Bronchial epithelial cell (primary cell): ENCODE measurements around the gene TRIM66. TPM values are rescaled to one million over a fixed set of nuclear protein-coding genes. Genes with fewer than 3 reads are reported as not detected.

Source experiments
- DNase-seq: peaks from one replicate; pipeline ENCODE4 v3.0.0-alpha.2; 2010; ENCODE audit warnings: low read depth
- FAIRE-seq: peaks from 2 replicates; lab custom pipeline; 2011; peaks lifted over from hg19 to GRCh38; lab: Jason Lieb, UNC
- H3K27me3 ChIP-seq: 2 replicates; pipeline ENCODE4 v1.5.1; 2011; ENCODE audit warnings: low read length; ENCODE audit not compliant: control insufficient read depth, insufficient read depth
- H3K36me3 ChIP-seq: 2 replicates; pipeline ENCODE4 v1.5.1; 2011; ENCODE audit warnings: low read length; ENCODE audit not compliant: control insufficient read depth, insufficient read depth
- H3K4me3 ChIP-seq: 2 replicates; pipeline ENCODE4 v1.5.1; 2011; ENCODE audit warnings: mild to moderate bottlenecking, low read depth, low read length, control low read depth
- total RNA-seq: library from RNA; depleted of rRNA; stranded (reverse); fragments of >200 nt; gene quantifications from 2 replicates; pipeline ENCODE4 v1.2.1, GENCODE V29; 2014
- TF ChIP-seq, protein P1 (sequence below): IDR thresholded peaks from 2 replicates; pipeline ENCODE4 v1.5.1; 2011; ENCODE audit warnings: mild to moderate bottlenecking, moderate library complexity, low read length, control low read depth, inconsistent platforms; ENCODE audit not compliant: insufficient read depth, severe bottlenecking

The TRIM66 gene
- total RNA-seq, 1 donor from 2014 or later, result 4.2 TPM

DNA sequence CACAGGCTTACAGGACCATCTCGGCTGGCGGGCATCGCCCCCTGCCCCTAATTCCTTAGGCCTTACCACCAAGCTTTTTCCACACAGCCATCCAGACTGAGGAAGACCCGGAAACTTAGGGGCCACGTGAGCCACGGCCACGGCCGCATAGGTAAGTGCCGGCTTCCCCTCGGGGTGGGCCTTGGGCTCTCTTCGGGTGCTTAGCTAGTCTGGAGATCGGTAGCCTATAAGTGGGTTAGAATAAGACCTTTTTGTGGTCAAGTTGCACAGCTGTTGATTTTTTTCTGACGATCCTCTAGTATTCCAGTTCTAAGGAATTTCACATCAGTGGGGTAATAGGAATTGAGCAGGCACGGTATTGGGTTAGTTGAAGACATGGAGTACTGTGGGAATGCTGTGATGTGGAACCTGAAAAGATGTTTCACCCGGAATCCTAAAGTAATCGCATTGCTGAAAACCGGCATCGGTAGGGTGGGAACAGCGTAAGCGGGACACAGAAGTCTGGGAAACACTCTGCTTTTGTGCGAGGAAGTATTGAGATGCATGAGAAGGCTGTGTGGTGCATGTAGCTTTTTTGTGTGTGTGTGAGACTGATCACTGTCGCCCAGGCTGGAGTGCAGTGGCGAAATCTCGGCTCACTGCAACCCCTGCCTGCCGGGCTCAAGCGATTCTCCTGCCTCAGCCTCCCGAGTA is 796 bp upstream of the TRIM66 start:
- TF ChIP-seq, protein P1, sequence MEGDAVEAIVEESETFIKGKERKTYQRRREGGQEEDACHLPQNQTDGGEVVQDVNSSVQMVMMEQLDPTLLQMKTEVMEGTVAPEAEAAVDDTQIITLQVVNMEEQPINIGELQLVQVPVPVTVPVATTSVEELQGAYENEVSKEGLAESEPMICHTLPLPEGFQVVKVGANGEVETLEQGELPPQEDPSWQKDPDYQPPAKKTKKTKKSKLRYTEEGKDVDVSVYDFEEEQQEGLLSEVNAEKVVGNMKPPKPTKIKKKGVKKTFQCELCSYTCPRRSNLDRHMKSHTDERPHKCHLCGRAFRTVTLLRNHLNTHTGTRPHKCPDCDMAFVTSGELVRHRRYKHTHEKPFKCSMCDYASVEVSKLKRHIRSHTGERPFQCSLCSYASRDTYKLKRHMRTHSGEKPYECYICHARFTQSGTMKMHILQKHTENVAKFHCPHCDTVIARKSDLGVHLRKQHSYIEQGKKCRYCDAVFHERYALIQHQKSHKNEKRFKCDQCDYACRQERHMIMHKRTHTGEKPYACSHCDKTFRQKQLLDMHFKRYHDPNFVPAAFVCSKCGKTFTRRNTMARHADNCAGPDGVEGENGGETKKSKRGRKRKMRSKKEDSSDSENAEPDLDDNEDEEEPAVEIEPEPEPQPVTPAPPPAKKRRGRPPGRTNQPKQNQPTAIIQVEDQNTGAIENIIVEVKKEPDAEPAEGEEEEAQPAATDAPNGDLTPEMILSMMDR, result no peak
- peaks cover 16% of the 10 kb centered on the region for H3K36me3 ChIP-seq
- peak overlapping the region; percentile 90 for H3K4me3 ChIP-seq
- FAIRE-seq, result no peak
- no peaks in the 10 kb centered on the region for H3K27me3 ChIP-seq
- no peak for DNase-seq

- Histone ChIP-seq H3K27me3 (no peaks in the 10 kb centered on the region), H3K4me3 (peak overlapping the region; percentile 90), H3K36me3 (peaks cover 16% of the 10 kb centered on the region)
- FAIRE-seq, result no peak
- TF ChIP-seq, protein P1, result no peak
- DNase-seq, result peak; percentile 21
Measured at GRCh38 chr11:8681837-8682302, 595 bp downstream of the TRIM66 start.

- TF ChIP-seq, protein P1, result no peak
- Histone ChIP-seq H3K4me3 (no peak overlapping the region), H3K27me3 (no peaks in the 10 kb centered on the region), H3K36me3 (peaks cover 5% of the 10 kb centered on the region)
- no peak for DNase-seq
- FAIRE-seq, result no peak
Measured at GRCh38 chr11:8679006-8679405, 3.5 kb downstream of the TRIM66 start.

DNA sequence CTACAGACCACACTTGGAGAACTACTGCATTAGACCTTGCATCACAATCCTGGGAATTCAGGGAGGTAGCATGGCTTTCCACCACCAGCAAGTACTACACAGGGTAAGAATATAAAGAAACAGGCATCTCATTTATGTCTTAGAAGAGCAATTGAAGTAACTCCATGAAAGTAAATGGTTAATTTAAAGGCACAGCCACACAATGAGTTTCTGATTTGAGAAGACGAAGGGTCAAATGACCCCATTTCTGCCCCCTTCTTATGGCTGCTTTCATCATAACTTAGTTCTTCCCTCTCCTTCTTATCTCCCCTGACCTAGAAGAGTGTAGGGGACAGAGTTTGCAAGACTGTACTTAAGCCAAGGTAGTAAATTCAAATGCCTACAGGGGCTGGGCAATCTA is 6.0 kb downstream of the TRIM66 start:
- TF ChIP-seq, protein P1, result no peak
- DNase-seq (no peak), FAIRE-seq (no peak)
- Histone ChIP-seq H3K4me3 (no peak overlapping the region), H3K36me3 (peaks cover 1% of the 10 kb centered on the region), H3K27me3 (no peaks in the 10 kb centered on the region)

- peaks cover 1% of the 10 kb centered on the region for H3K36me3 ChIP-seq
- no peak for FAIRE-seq
- no peak for DNase-seq
- H3K4me3 ChIP-seq, result no peak overlapping the region
- no peaks in the 10 kb centered on the region for H3K27me3 ChIP-seq
- TF ChIP-seq, protein P1, result no peak
Measured at GRCh38 chr11:8674859-8675258, 7.6 kb downstream of the TRIM66 start.
